OCI-M1 (cell line): ENCODE data around the gene SCN4A.
"Not testable (repeated sequence)": the region's sequence is repeated elsewhere in the genome, so short reads cannot be mapped to it uniquely, and the experiment has no call there.

Experiments
- DNase-seq: peaks from one replicate; lab custom pipeline; 2025; lab: John Stamatoyannopoulos, UW

Gene SCN4A

GRCh38 chr17:63934183-63935112, 38.3 kb downstream of the SCN4A start:
- DNase-seq: no peak

- no peak for DNase-seq
These were observed 39.1 kb downstream of the SCN4A start for GRCh38 chr17:63933598-63933997.

- no peak for DNase-seq
These were observed 40.0 kb downstream of the SCN4A start for GRCh38 chr17:63932721-63933120.

- no peak for DNase-seq
These were observed 40.6 kb downstream of the SCN4A start, which contains the start of gene CD79B for GRCh38 chr17:63931981-63932561. Gene CD79B, minus strand, starts transcription at chr17:63932331. Its CDS starts 70 bp downstream, at chr17:63932261.

GRCh38 chr17:63930951-63931575, 41.7 kb downstream of the SCN4A start:
- peak; percentile 46 for DNase-seq

GRCh38 chr17:63929860-63930766, 42.6 kb downstream of the SCN4A start:
- DNase-seq: no peak

GRCh38 chr17:63928966-63929695, 43.6 kb downstream of the SCN4A start:
- no peak for DNase-seq

- DNase-seq: no peak
These were observed 44.5 kb downstream of the SCN4A start for GRCh38 chr17:63928172-63928666.

GRCh38 chr17:63927464-63928171, 45.1 kb downstream of the SCN4A start:
- no peak for DNase-seq

- no peak for DNase-seq
These were observed 46.6 kb downstream of the SCN4A start for GRCh38 chr17:63926164-63926563.

GRCh38 chr17:63925615-63926014, 47.1 kb downstream of the SCN4A start:
- DNase-seq: no peak

- DNase-seq: not testable (repeated sequence)
These were observed 50.3 kb downstream of the SCN4A start for GRCh38 chr17:63922402-63922801.

GRCh38 chr17:63920779-63921178, 51.9 kb downstream of the SCN4A start:
- DNase-seq: not testable (repeated sequence)

- not testable (repeated sequence) for DNase-seq
These were observed 52.7 kb downstream of the SCN4A start for GRCh38 chr17:63920050-63920449.

- DNase-seq: peak; percentile 61
These were observed 53.4 kb downstream of the SCN4A start for GRCh38 chr17:63919311-63919723.

GRCh38 chr17:63918789-63919305, 53.9 kb downstream of the SCN4A start, which contains the start of gene GH1:
Gene GH1, minus strand, starts transcription at chr17:63918839. Its CDS starts 63 bp downstream, at chr17:63918776.
- not testable (repeated sequence) for DNase-seq

- no peak for DNase-seq
These were observed 54.4 kb downstream of the SCN4A start for GRCh38 chr17:63918305-63918704.

- no peak for DNase-seq
These were observed 55.1 kb downstream of the SCN4A start for GRCh38 chr17:63917646-63918045.

GRCh38 chr17:63917206-63917605, 55.5 kb downstream of the SCN4A start:
- not testable (repeated sequence) for DNase-seq
